ENCODE data around the gene MINDY1. TPM values are rescaled to one million over a fixed set of nuclear protein-coding genes. Genes with fewer than 3 reads are reported as not detected.

MINDY1 gene
- total RNA-seq, 1 donor from 2014 or later: 10.7 TPM

DNA sequence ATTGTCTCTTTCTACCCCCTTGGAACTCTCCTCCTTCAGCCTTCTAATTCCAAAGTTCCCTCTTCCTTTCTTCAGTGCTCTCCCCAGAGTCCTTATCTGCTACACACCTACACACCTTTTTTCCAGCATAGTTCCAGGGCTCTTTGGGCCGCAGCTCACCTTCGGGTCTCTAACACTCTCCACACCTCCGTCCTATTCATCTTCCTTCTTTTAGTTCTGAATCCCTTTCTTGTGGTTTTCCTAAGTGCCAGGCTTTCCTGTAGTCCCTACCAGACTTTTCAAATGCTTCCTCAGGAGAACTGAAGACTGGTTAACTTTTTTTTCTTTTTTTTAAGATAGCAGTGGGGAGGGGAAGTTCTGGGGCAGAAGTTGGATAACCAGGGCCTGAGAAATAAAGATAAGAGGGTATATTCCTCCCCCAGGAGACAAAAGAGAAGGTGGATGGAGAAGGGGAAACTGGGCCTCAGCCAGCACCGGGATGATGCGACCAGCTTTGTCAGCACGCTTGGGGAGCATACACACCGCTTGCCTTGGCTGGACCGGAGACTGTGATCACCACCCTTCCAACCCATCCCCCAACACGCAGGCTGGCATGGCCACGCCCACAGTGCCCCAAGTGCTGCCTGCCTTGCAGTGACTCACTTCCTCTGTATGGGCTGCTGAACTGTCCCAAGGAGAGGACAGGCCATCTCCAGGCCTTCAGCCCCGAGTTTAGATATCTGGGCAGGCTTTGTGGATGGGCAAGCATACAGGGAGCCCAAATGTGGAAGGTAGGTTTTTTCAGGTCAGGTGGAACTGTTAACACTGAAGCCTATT is 29.6 kb downstream of the MINDY1 start:
- peak; percentile 63 for ATAC-seq (ENCODE audit: low read depth)
- H3K27me3 Mint-ChIP-seq: no peaks in the 10 kb centered on the region
- intact Hi-C loops (cut with micrococcal nuclease): loop anchor here (10.0 kb wide), 1 partner anchor 742 kb away; the partner anchor contains the start of gene ANP32E

DNA sequence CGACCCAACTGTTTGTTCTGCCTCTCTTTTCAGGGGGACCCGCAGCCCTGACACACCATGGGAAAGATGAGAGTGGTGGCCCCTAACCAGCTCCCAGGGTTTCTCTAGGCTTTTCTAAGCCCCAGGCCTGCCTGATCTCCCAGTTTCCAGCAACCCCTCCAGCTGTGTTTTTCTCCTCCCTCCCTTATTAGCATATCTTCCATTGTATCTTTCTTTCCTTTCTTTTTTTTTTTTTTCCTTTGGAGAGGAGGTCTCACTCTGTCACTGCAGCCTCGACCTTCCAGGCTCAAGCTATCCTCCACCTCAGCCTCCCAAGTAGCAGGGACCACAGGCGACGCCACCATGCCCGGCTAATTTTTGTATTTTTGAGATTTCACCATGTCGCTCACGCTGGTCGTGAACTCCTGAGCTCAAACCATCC is 30.3 kb downstream of the MINDY1 start:
- Mint-ChIP-seq H3K4me1 (peaks cover 59% of the 10 kb centered on the region), H3K9me3 (no peaks in the 10 kb centered on the region), H3K27me3 (no peaks in the 10 kb centered on the region), H3K36me3 (ENCODE audit: low read depth) (no peaks in the 10 kb centered on the region), H3K4me3 (peak overlapping the region; percentile 83), H3K27ac (peak overlapping the region; percentile 69)
- DNase-seq (no peak), ATAC-seq (ENCODE audit: low read depth) (no peak)
- ChIA-PET POLR2A (interaction anchor here (1.0 kb wide), 2 partner anchors 155 to 211 kb away, joined by 3 to 5 read pairs; partner anchors contain the start of gene CTSS), CTCF (interaction anchor here (0.7 to 1.8 kb wide), 2 partner anchors 19 to 64 kb away, joined by 4 to 7 read pairs; no protein-coding TSS in a partner anchor)
- intact Hi-C loops (cut with micrococcal nuclease): loop anchor here (10.0 kb wide), 1 partner anchor 742 kb away; the partner anchor contains the start of gene ANP32E
- no peak for TF ChIP-seq CTCF (IDR thresholded peaks at IDR 0.05)

More for the DNA sequence above, 29.6 kb downstream of the MINDY1 start:
- POLR2A ChIA-PET: interaction anchor here (0.5 kb wide), 2 partner anchors 212 to 229 kb away, joined by 3 read pairs; partner anchors contain the start of gene CTSS
- Mint-ChIP-seq H3K27ac (peak overlapping the region; percentile 83), H3K4me1 (peaks cover 52% of the 10 kb centered on the region), H3K9me3 (no peaks in the 10 kb centered on the region), H3K4me3 (peak overlapping the region; percentile 83), H3K36me3 (ENCODE audit: low read depth) (no peaks in the 10 kb centered on the region)
- CTCF ChIA-PET: interaction anchor here (0.6 to 3.1 kb wide), 5 partner anchors 18 to 417 kb away, joined by 3 to 12 read pairs (median 4); partner anchors contain the start of gene MINDY1
- no peak for TF ChIP-seq CTCF (IDR thresholded peaks at IDR 0.05)
- peak; percentile 69 for DNase-seq

GRCh38 chr1:150974580-150975478 is 31.9 kb downstream of the MINDY1 start, which contains the start of gene CERS2:
CERS2 (minus strand) TSS chr1:150974835; CDS start chr1:150969090, 5,745 bp downstream.
- DNase-seq: peak; percentile 68
- TF ChIP-seq CTCF (IDR thresholded peaks at IDR 0.05): no peak
- Mint-ChIP-seq H3K4me1 (peaks cover 69% of the 10 kb centered on the region), H3K36me3 (ENCODE audit: low read depth) (no peaks in the 10 kb centered on the region), H3K9me3 (no peaks in the 10 kb centered on the region), H3K27me3 (no peaks in the 10 kb centered on the region), H3K27ac (peak within 1 kb of the TSS; percentile 85), H3K4me3 (peak within 1 kb of the TSS; percentile 83)
- ChIA-PET CTCF (interaction anchor here (1.1 to 1.8 kb wide), 2 partner anchors 21 to 44 kb away, joined by 3 to 7 read pairs; no protein-coding TSS in a partner anchor), POLR2A (interaction anchor here (0.6 to 2.1 kb wide), 10 partner anchors 12 to 411 kb away, joined by 3 to 9 read pairs (median 5); partner anchors contain the start of genes CTSS, GABPB2, MCL1 and MINDY1)
- intact Hi-C loops (cut with micrococcal nuclease): loop anchor here (1.0 to 10.0 kb wide), 4 partner anchors 48 to 740 kb away; partner anchors contain the start of genes ANP32E, ARNT, SETDB1 and TARS2
- peak; percentile 53 for ATAC-seq (ENCODE audit: low read depth)

GRCh38 chr1:150973836-150974579 is 32.7 kb downstream of the MINDY1 start:
- ChIA-PET CTCF (interaction anchor here (0.7 to 1.1 kb wide), 3 partner anchors 14 to 43 kb away, joined by 3 to 4 read pairs (median 3); no protein-coding TSS in a partner anchor), POLR2A (interaction anchor here (0.6 to 2.1 kb wide), 17 partner anchors 11 to 524 kb away, joined by 3 to 9 read pairs (median 4); partner anchors contain the start of genes CTSS, ENSA, GABPB2 and MCL1)
- H3K4me1 Mint-ChIP-seq: peaks cover 62% of the 10 kb centered on the region
- no peaks in the 10 kb centered on the region for H3K9me3 Mint-ChIP-seq
- peaks cover 5% of the 10 kb centered on the region for H3K36me3 Mint-ChIP-seq (ENCODE audit: low read depth)
- peak overlapping the region; percentile 83 for H3K4me3 Mint-ChIP-seq
- no peaks in the 10 kb centered on the region for H3K27me3 Mint-ChIP-seq
- peak; percentile 66 for DNase-seq
- peak; percentile 30 for ATAC-seq (ENCODE audit: low read depth)
- no peak for TF ChIP-seq CTCF (IDR thresholded peaks at IDR 0.05)
- intact Hi-C loops (cut with micrococcal nuclease): loop anchor here (1.0 to 10.0 kb wide), 4 partner anchors 47 to 739 kb away; partner anchors contain the start of genes ANP32E, ARNT, SETDB1 and TARS2
- H3K27ac Mint-ChIP-seq: peak overlapping the region; percentile 85

Measured in activated B cell treated with CpG ODN at 0.5 μM for 24 hours (primary cell).